WTC11 (cell line): Measurements from ENCODE around the gene TANC1. TPM values are rescaled to one million over a fixed set of nuclear protein-coding genes. Genes with fewer than 3 reads are reported as not detected.

ENCODE experiments used
- ATAC-seq: fragments of 200-7000 bp; cut with Tn5 transposase; 2 replicates; pipeline ENCODE4 v1.10.0; 2021; ENCODE audit warnings: mild to moderate bottlenecking, moderate library complexity
- CTCF ChIA-PET: fragments of 300-600 bp; sonication (Branson Sonifier 250); formaldehyde crosslinking; loops from one replicate; lab custom pipeline; 2021; ENCODE audit warnings: antibody characterized with exemption; lab: Charles Lee
- POLR2A ChIA-PET: fragments of 350-600 bp; sonication (Branson Sonifier 250); formaldehyde crosslinking; loops from one replicate; lab custom pipeline; 2021; ENCODE audit warnings: antibody characterized with exemption; lab: Charles Lee
- DNase-seq: peaks from one replicate; pipeline ENCODE4 v3.0.0; 2021; ENCODE audit warnings: low spot score
- H3K27ac Mint-ChIP-seq: 2 replicates; pipeline ENCODE4 v1.8.0; 2021; ENCODE audit warnings: mixed read lengths
- H3K27me3 Mint-ChIP-seq: 2 replicates; pipeline ENCODE4 v1.8.0; 2021; ENCODE audit warnings: low read depth, mild to moderate bottlenecking, moderate library complexity, mixed read lengths
- H3K36me3 Mint-ChIP-seq: 2 replicates; pipeline ENCODE4 v1.8.0; 2021; ENCODE audit warnings: mixed read lengths
- H3K4me1 Mint-ChIP-seq: 2 replicates; pipeline ENCODE4 v1.8.0; 2022; ENCODE audit warnings: mixed read lengths
- H3K4me3 Mint-ChIP-seq: 2 replicates; pipeline ENCODE4 v1.8.0; 2021; ENCODE audit warnings: mild to moderate bottlenecking, moderate library complexity, mixed read lengths
- H3K9me3 Mint-ChIP-seq: 2 replicates; pipeline ENCODE4 v1.8.0; 2021; ENCODE audit warnings: mixed read lengths
- ATF2 ChIP-seq: sonication (generic); formaldehyde crosslinking; IDR thresholded peaks from 2 replicates; pipeline ENCODE4 v1.8.1; 2022; ENCODE audit warnings: low read depth, missing genetic modification reagents, borderline replicate concordance
- CTCF ChIP-seq: fragments of 200-600 bp; IDR thresholded peaks from 2 replicates; pipeline ENCODE4 v1.8.0; 2022; ENCODE audit warnings: antibody characterized with exemption
- E2F1 ChIP-seq: sonication (generic); formaldehyde crosslinking; IDR thresholded peaks from 2 replicates; pipeline ENCODE4 v1.8.0; 2022; ENCODE audit warnings: mild to moderate bottlenecking, missing genetic modification reagents
- ELF4 ChIP-seq: sonication (generic); formaldehyde crosslinking; IDR thresholded peaks from 2 replicates; pipeline ENCODE4 v1.8.1; 2022; ENCODE audit warnings: low read depth, mild to moderate bottlenecking, moderate library complexity, missing genetic modification reagents
- ERG ChIP-seq: fragments of 250-450 bp; sonication (Bioruptor Pico); IDR thresholded peaks from 2 replicates; pipeline ENCODE4 v1.8.0; 2021; ENCODE audit warnings: mild to moderate bottlenecking
- IRF2 ChIP-seq: sonication (generic); formaldehyde crosslinking; IDR thresholded peaks from 2 replicates; pipeline ENCODE4 v1.8.0; 2022; ENCODE audit warnings: low read depth, missing genetic modification reagents, borderline replicate concordance
- MYBL2 ChIP-seq: sonication (generic); formaldehyde crosslinking; IDR thresholded peaks from 2 replicates; pipeline ENCODE4 v1.8.1; 2023; ENCODE audit warnings: mild to moderate bottlenecking, moderate library complexity, missing genetic modification reagents
- NR3C1 ChIP-seq: sonication (generic); formaldehyde crosslinking; conservative IDR thresholded peaks from 2 replicates; pipeline ENCODE4 v1.8.1; 2023; ENCODE audit warnings: low read depth, mild to moderate bottlenecking, missing genetic modification reagents
- PRRX2 ChIP-seq: fragments of 250-450 bp; sonication (Bioruptor Pico); IDR thresholded peaks from 2 replicates; pipeline ENCODE4 v1.8.0; 2021; ENCODE audit warnings: mild to moderate bottlenecking
- USF2 ChIP-seq: sonication (generic); formaldehyde crosslinking; IDR thresholded peaks from 2 replicates; pipeline ENCODE4 v1.8.1; 2023; ENCODE audit warnings: mild to moderate bottlenecking, missing genetic modification reagents, moderate library complexity
- ZBTB43 ChIP-seq: sonication (generic); formaldehyde crosslinking; IDR thresholded peaks from 2 replicates; pipeline ENCODE4 v1.8.1; 2023; ENCODE audit warnings: mild to moderate bottlenecking, missing genetic modification reagents
- ZNF281 ChIP-seq: sonication (generic); formaldehyde crosslinking; IDR thresholded peaks from 2 replicates; pipeline ENCODE4 v1.8.0; 2023; ENCODE audit warnings: mild to moderate bottlenecking, missing genetic modification reagents
- ZNF512 ChIP-seq: sonication (generic); formaldehyde crosslinking; IDR thresholded peaks from 2 replicates; pipeline ENCODE4 v1.8.1; 2022; ENCODE audit warnings: missing genetic modification reagents, borderline replicate concordance
- total RNA-seq: library from RNA; stranded (reverse); gene quantifications from 3 replicates; pipeline ENCODE4 v1.2.3, GENCODE V29; 2021

The TANC1 gene
- total RNA-seq, 1 experiment from 2014 or later, result 11.6 TPM

- no peak for TF ChIP-seq USF2
- ATAC-seq, result no peak
- no peaks in the 10 kb centered on the region for H3K27me3 Mint-ChIP-seq
- DNase-seq, result no peak
- POLR2A ChIA-PET, result no interaction called here
- peaks cover 11% of the 10 kb centered on the region for H3K4me1 Mint-ChIP-seq
- no peak overlapping the region for H3K27ac Mint-ChIP-seq
- H3K36me3 Mint-ChIP-seq, result no peaks in the 10 kb centered on the region
- CTCF ChIA-PET, result no interaction called here
- no peaks in the 10 kb centered on the region for H3K9me3 Mint-ChIP-seq
- H3K4me3 Mint-ChIP-seq, result no peak overlapping the region
Measured at GRCh38 chr2:159080641-159081040, 112.2 kb downstream of the TANC1 start.

- ATAC-seq (no peak), DNase-seq (no peak)
- H3K27me3 Mint-ChIP-seq, result no peaks in the 10 kb centered on the region
- no peaks in the 10 kb centered on the region for H3K9me3 Mint-ChIP-seq
- TF ChIP-seq NR3C1 (CRISPR knock-in tag) (no peak), ZNF512 (no peak), MYBL2 (no peak), PRRX2 (CRISPR knock-in tag) (no peak), ZBTB43 (CRISPR knock-in tag) (no peak), ZNF281 (CRISPR knock-in tag) (no peak), IRF2 (CRISPR knock-in tag) (no peak), E2F1 (CRISPR knock-in tag) (no peak), ATF2 (CRISPR knock-in tag) (no peak), ERG (CRISPR knock-in tag) (no peak), ELF4 (no peak), CTCF (no peak)
- ChIA-PET POLR2A (no interaction called here), CTCF (no interaction called here)
- H3K36me3 Mint-ChIP-seq, result no peaks in the 10 kb centered on the region
- H3K4me1 Mint-ChIP-seq, result peaks cover 9% of the 10 kb centered on the region; the same call in 1 of the 2 replicates
- H3K27ac Mint-ChIP-seq, result no peak overlapping the region
- H3K4me3 Mint-ChIP-seq, result no peak overlapping the region
Measured at GRCh38 chr2:159082119-159082518, 113.7 kb downstream of the TANC1 start.
